IMR-90 (cell line): ENCODE measurements around the gene TBCD. TPM values are rescaled to one million over a fixed set of nuclear protein-coding genes. Genes with fewer than 3 reads are reported as not detected.

ENCODE experiments used
- ATAC-seq: fragments of 200-7000 bp; cut with Tn5 transposase; 2 replicates; pipeline ENCODE4 v1.9.1; 2020; ENCODE audit warnings: low read depth, mild to moderate bottlenecking, moderate library complexity
- BruUV-seq: library from RNA; stranded (reverse); fragments of 400-500 nt; replicated peaks from 2 replicates; lab custom pipeline; 2021; lab: Mats Ljungman, UMichigan
- CTCF ChIA-PET: fragments of 300-600 bp; formaldehyde crosslinking; extraction: SDS; loops from one replicate; lab custom pipeline; 2021; ENCODE audit warnings: antibody characterized with exemption; lab: Yijun Ruan, JAX
- POLR2A ChIA-PET: fragments of 300-600 bp; sonication (Branson Sonifier 250); formaldehyde crosslinking; loops from one replicate; lab custom pipeline; 2022; ENCODE audit warnings: antibody characterized with exemption; ENCODE audit not compliant: unreplicated experiment; lab: Charles Lee
- DNase-seq: peaks from one replicate; pipeline ENCODE4 v3.0.0; 2013
- H2AFZ ChIP-seq: replicated peaks from 2 replicates; pipeline ENCODE3; 2013; ENCODE audit warnings: low read length, mild to moderate bottlenecking; ENCODE audit not compliant: poor library complexity
- H2AK5ac ChIP-seq: 2 replicates; pipeline ENCODE4 v1.6.1; 2013; ENCODE audit warnings: low read depth, low read length, inconsistent platforms
- H2AK9ac ChIP-seq: replicated peaks from 2 replicates; pipeline ENCODE3; 2013; ENCODE audit warnings: mild to moderate bottlenecking, low read depth, low read length, moderate library complexity; ENCODE audit not compliant: poor library complexity
- H2BK120ac ChIP-seq: 2 replicates; pipeline ENCODE4 v1.6.1; 2013; ENCODE audit warnings: low read depth, low read length, inconsistent platforms
- H2BK15ac ChIP-seq: 3 replicates; pipeline ENCODE4 v1.6.1; 2013; ENCODE audit warnings: low read depth, low read length, inconsistent platforms
- H2BK20ac ChIP-seq: 2 replicates; pipeline ENCODE4 v1.6.1; 2013; ENCODE audit warnings: low read depth, mild to moderate bottlenecking, inconsistent platforms, low read length, moderate library complexity
- H2BK5ac ChIP-seq: 2 replicates; pipeline ENCODE4 v1.6.1; 2013; ENCODE audit warnings: mild to moderate bottlenecking, low read depth, low read length, inconsistent platforms; ENCODE audit not compliant: poor library complexity, severe bottlenecking
- H3K14ac ChIP-seq: replicated peaks from 2 replicates; pipeline ENCODE4 v1.6.1; 2013; ENCODE audit warnings: low read depth, low read length, inconsistent platforms
- H3K18ac ChIP-seq: 2 replicates; pipeline ENCODE4 v1.6.1; 2013; ENCODE audit warnings: low read depth, low read length, control low read depth
- H3K23ac ChIP-seq: 2 replicates; pipeline ENCODE4 v1.6.1; 2013; ENCODE audit warnings: low read depth, low read length, inconsistent platforms
- H3K27ac ChIP-seq: 2 replicates; pipeline ENCODE4 v1.5.1; 2013; ENCODE audit warnings: mild to moderate bottlenecking, control low read depth, low read length; ENCODE audit not compliant: insufficient read depth
- H3K27me3 ChIP-seq: 2 replicates; pipeline ENCODE4 v1.6.1; 2013; ENCODE audit warnings: low read length; ENCODE audit not compliant: control insufficient read depth, insufficient read depth
- H3K36me3 ChIP-seq: 2 replicates; pipeline ENCODE4 v1.6.1; 2013; ENCODE audit warnings: low read length, mixed read lengths; ENCODE audit not compliant: control insufficient read depth, insufficient read depth
- H3K4ac ChIP-seq: 2 replicates; pipeline ENCODE4 v1.6.1; 2013; ENCODE audit warnings: low read depth, low read length, inconsistent platforms
- H3K4me1 ChIP-seq: 2 replicates; pipeline ENCODE4 v1.6.1; 2013; ENCODE audit warnings: low read length, mixed read lengths; ENCODE audit not compliant: control insufficient read depth, insufficient read depth
- H3K4me2 ChIP-seq: 2 replicates; pipeline ENCODE4 v1.6.1; 2013; ENCODE audit warnings: low read depth, mild to moderate bottlenecking, control low read depth, low read length, moderate library complexity
- H3K4me3 ChIP-seq: 2 replicates; pipeline ENCODE4 v1.5.1; 2013; ENCODE audit warnings: low read depth, mild to moderate bottlenecking, control low read depth, low read length, moderate library complexity; ENCODE audit not compliant: insufficient read depth
- H3K56ac ChIP-seq: 2 replicates; pipeline ENCODE4 v1.6.1; 2013; ENCODE audit warnings: low read length, inconsistent platforms; ENCODE audit not compliant: insufficient read depth; ENCODE audit errors: extremely low read depth
- H3K79me1 ChIP-seq, 2 experiments: 2 replicates each; pipeline ENCODE4 v1.6.1; 2013; ENCODE audit warnings: low read length in 2 of 2, inconsistent platforms in 1 of 2, low read depth in 1 of 2
- H3K9ac ChIP-seq: 2 replicates; pipeline ENCODE4 v1.6.1; 2013; ENCODE audit warnings: low read depth, low read length, control low read depth
- H3K9me1 ChIP-seq: 2 replicates; pipeline ENCODE4 v1.6.1; 2013; ENCODE audit warnings: low read length, inconsistent platforms; ENCODE audit not compliant: insufficient read depth
- H3K9me3 ChIP-seq: 2 replicates; pipeline ENCODE4 v1.6.1; 2013; ENCODE audit warnings: low read length; ENCODE audit not compliant: control insufficient read depth, insufficient read depth
- H4K20me1 ChIP-seq: 2 replicates; pipeline ENCODE4 v1.6.1; 2013; ENCODE audit warnings: low read length, inconsistent platforms; ENCODE audit not compliant: insufficient read depth
- H4K5ac ChIP-seq: 2 replicates; pipeline ENCODE4 v1.6.1; 2013; ENCODE audit warnings: mild to moderate bottlenecking, low read depth, low read length, control low read depth
- H4K8ac ChIP-seq, 2 experiments: 2 replicates each; pipeline ENCODE4 v1.6.1; 2013; ENCODE audit warnings: low read depth in 2 of 2, low read length in 2 of 2, control low read depth in 1 of 2, inconsistent platforms in 1 of 2
- H4K91ac ChIP-seq: 2 replicates; pipeline ENCODE4 v1.6.1; 2013; ENCODE audit warnings: low read depth, low read length, inconsistent platforms; ENCODE audit not compliant: insufficient read depth
- BHLHE40 ChIP-seq: fragments of 150-350 bp; IDR thresholded peaks from 2 replicates; pipeline ENCODE4 v1.6.1; 2016; ENCODE audit warnings: mild to moderate bottlenecking, low read depth, low read length
- CEBPB ChIP-seq: IDR thresholded peaks from 2 replicates; pipeline ENCODE4 v1.6.1; 2012; ENCODE audit warnings: low read depth, low read length, improper control_type of control experiment
- CHD1 ChIP-seq: IDR thresholded peaks from 2 replicates; pipeline ENCODE4 v1.6.1; 2012; ENCODE audit warnings: low read depth, low read length, improper control_type of control experiment
- CTCF ChIP-seq: conservative IDR thresholded peaks from 2 replicates; pipeline ENCODE4 v1.5.1; 2012; ENCODE audit warnings: mild to moderate bottlenecking, low read depth, low read length, improper control_type of control experiment
- ELK1 ChIP-seq: fragments of 150-350 bp; IDR thresholded peaks from 2 replicates; pipeline ENCODE4 v1.6.1; 2016; ENCODE audit warnings: low read depth, mild to moderate bottlenecking, low read length, moderate library complexity, borderline replicate concordance
- FOS ChIP-seq: fragments of 150-350 bp; IDR thresholded peaks from 2 replicates; pipeline ENCODE4 v1.6.1; 2016; ENCODE audit warnings: low read depth, low read length
- MAFK ChIP-seq: IDR thresholded peaks from 2 replicates; pipeline ENCODE4 v1.6.1; 2012; ENCODE audit warnings: low read depth, low read length, improper control_type of control experiment
- MAZ ChIP-seq: IDR thresholded peaks from 2 replicates; pipeline ENCODE4 v1.6.1; 2012; ENCODE audit warnings: low read depth, mild to moderate bottlenecking, low read length, improper control_type of control experiment, moderate library complexity, borderline replicate concordance
- POLR2A ChIP-seq: IDR thresholded peaks from 2 replicates; pipeline ENCODE4 v1.6.1; 2012; ENCODE audit warnings: mild to moderate bottlenecking, low read depth, low read length
- RAD21 ChIP-seq: IDR thresholded peaks from 2 replicates; pipeline ENCODE4 v1.6.1; 2012; ENCODE audit warnings: low read length, improper control_type of control experiment
- RCOR1 ChIP-seq: IDR thresholded peaks from 2 replicates; pipeline ENCODE4 v1.6.1; 2012; ENCODE audit warnings: mild to moderate bottlenecking, low read length, improper control_type of control experiment; ENCODE audit not compliant: insufficient replicate concordance
- RFX5 ChIP-seq: IDR thresholded peaks from 2 replicates; pipeline ENCODE4 v1.8.0; 2012; ENCODE audit warnings: low read depth, mild to moderate bottlenecking, low read length, moderate library complexity
- SMC3 ChIP-seq: fragments of 150-350 bp; IDR thresholded peaks from 2 replicates; pipeline ENCODE4 v1.6.1; 2016; ENCODE audit warnings: low read depth, mild to moderate bottlenecking, antibody characterized with exemption, low read length, moderate library complexity
- USF2 ChIP-seq: fragments of 150-350 bp; IDR thresholded peaks from 2 replicates; pipeline ENCODE4 v1.6.1; 2017; ENCODE audit warnings: mild to moderate bottlenecking, antibody characterized with exemption, low read length, low read depth
- WGBS, 2 experiments: methylation state at CpG; one replicate each; pipeline versions ENCODE4 v1.1.5 to v1.1.7; 2013; ENCODE audit warnings: missing lambda C conversion rate in 2 of 2; ENCODE audit not compliant: insufficient read length in 1 of 2; ENCODE audit errors: extremely low coverage in 2 of 2; 5-methylcytosine and 5-hydroxymethylcytosine counted together
- dilution Hi-C: fragments of 300-500 bp; cut with HindIII; formaldehyde crosslinking; loops from one replicate; pipeline ENCODE4 v1.14.3; 2018; ENCODE audit warnings: low sequenced_read_pairs; ENCODE audit not compliant: unreplicated experiment
- in situ Hi-C: fragments of 300-500 bp; cut with MboI; formaldehyde crosslinking; loops from 3 replicates; pipeline ENCODE4 v1.14.3; 2019; ENCODE audit warnings: low sequenced_read_pairs, inconsistent platforms, mixed read lengths
- intact Hi-C: fragments of 100-400 bp; cut with micrococcal nuclease; formaldehyde crosslinking; loops from 2 replicates; pipeline ENCODE4 v1.10.0; 2022
- polyA plus RNA-seq, 3 experiments: library from polyadenylated mRNA; depleted of rRNA; stranded (reverse); fragments of >200 nt; gene quantifications; 2 replicates each; pipeline ENCODE4 v1.2.3, GENCODE V29; 2012; ENCODE audit warnings: low replicate concordance in 1 of 3
- total RNA-seq: library from RNA; depleted of rRNA; stranded (reverse); fragments of >200 nt; gene quantifications from 2 replicates; pipeline ENCODE4 v1.2.3, GENCODE V29; 2012

The TBCD gene
- total and polyA plus RNA-seq, 2 of the 4 experiments (the other 2 are of a cell fraction) = 21.9 to 54.5 TPM

GRCh38 chr17:82930924-82931698, 179.2 kb downstream of the TBCD start:
- Histone ChIP-seq H3K9me1 (peaks cover 6% of the 10 kb centered on the region; the same call in 1 of the 2 replicates), H3K36me3 (peaks cover 41% of the 10 kb centered on the region), H2BK20ac (no peak overlapping the region), H4K20me1 (no peaks in the 10 kb centered on the region; the same call in 1 of the 2 replicates), H3K56ac (no peak overlapping the region), H2BK120ac (0 out of 2 replicates have a peak overlapping the region, but pooled peaks have one; percentile 14), H2AFZ (peak overlapping the region; percentile 8), H3K18ac (no peak overlapping the region), H3K4me1 (peaks cover 8% of the 10 kb centered on the region), H4K91ac (0 out of 2 replicates have a peak overlapping the region, but pooled peaks have one; percentile 41), H3K4ac (peak overlapping the region; percentile 79), H2AK5ac (peak overlapping the region; percentile 75; the same call in 1 of the 2 replicates), H4K5ac (no peak overlapping the region), H3K9me3 (no peaks in the 10 kb centered on the region), H4K8ac (no peak overlapping the region; a peak in 1 of 4 replicates), H3K79me1 (peaks cover 0 to 8% of the 10 kb centered on the region in 2 experiments; a peak in 1 of 4 replicates), H3K4me3 (no peak overlapping the region), H3K23ac (no peak overlapping the region), H3K27ac (peak overlapping the region; percentile 13), H3K9ac (0 out of 2 replicates have a peak overlapping the region, but pooled peaks have one; percentile 3), H3K14ac (no peak overlapping the region), H3K27me3 (no peaks in the 10 kb centered on the region), H2BK5ac (peak overlapping the region; percentile 38), H2AK9ac (peak overlapping the region; percentile 21), H3K4me2 (no peak overlapping the region), H2BK15ac (no peak overlapping the region)
- ATAC-seq (no peak), DNase-seq (no peak)
- in situ Hi-C loops = no loop called here
- intact Hi-C loops = no loop called here
- CTCF ChIA-PET = interaction anchor here (0.6 to 1.0 kb wide), 3 partner anchors 13 to 83 kb away, joined by 3 to 4 read pairs (median 3); no protein-coding TSS in a partner anchor
- 95% methylated on average over 25 of the region's 39 CpGs; no CpG with 5 or more reads in 1 of the 2 experiments for WGBS, 2 experiments
- BruUV-seq = no TSS peak
- dilution Hi-C loops = no loop called here
- POLR2A ChIA-PET = no interaction called here
- TF ChIP-seq CEBPB (no peak), USF2 (no peak), RFX5 (no peak), ELK1 (no peak), SMC3 (no peak), FOS (no peak), POLR2A (no peak), RAD21 (no peak), RCOR1 (no peak), CHD1 (no peak), CTCF (no peak), MAFK (no peak), BHLHE40 (no peak), MAZ (no peak)
